PFSK-1 (cell line): ENCODE results near the gene PAN2.

ENCODE experiments used
- FOXP2 ChIP-seq: optimal IDR thresholded peaks from 2 replicates; pipeline ENCODE3; 2011; ENCODE audit warnings: borderline replicate concordance, control low read depth, inconsistent platforms; ENCODE audit not compliant: insufficient read depth; ENCODE audit errors: extremely low read length, extremely low read depth
- POLR2AphosphoS5 ChIP-seq: IDR thresholded peaks from 2 replicates; pipeline ENCODE4 v1.6.1; 2012; ENCODE audit warnings: low read depth, mild to moderate bottlenecking, control low read depth, low read length, moderate library complexity
- SIN3A ChIP-seq: IDR thresholded peaks from 2 replicates; pipeline ENCODE4 v1.6.1; 2012; ENCODE audit warnings: mild to moderate bottlenecking, low read length, moderate library complexity, borderline replicate concordance; ENCODE audit not compliant: insufficient read depth
- TAF1 ChIP-seq: IDR thresholded peaks from 2 replicates; pipeline ENCODE4 v1.6.1; 2012; ENCODE audit warnings: low read length, control low read depth, borderline replicate concordance; ENCODE audit not compliant: insufficient read depth
- TF ChIP-seq, protein P1 (sequence below), 2 experiments: IDR thresholded peaks; 2 replicates each; pipeline versions ENCODE4 v1.6.1 to v1.8.0; 2011 to 2012; ENCODE audit warnings: low read depth in 2 of 2, low read length in 2 of 2, control low read depth in 1 of 2, inconsistent platforms in 1 of 2, mild to moderate bottlenecking in 1 of 2, moderate library complexity in 1 of 2; ENCODE audit not compliant: insufficient read depth in 1 of 2

DNA sequence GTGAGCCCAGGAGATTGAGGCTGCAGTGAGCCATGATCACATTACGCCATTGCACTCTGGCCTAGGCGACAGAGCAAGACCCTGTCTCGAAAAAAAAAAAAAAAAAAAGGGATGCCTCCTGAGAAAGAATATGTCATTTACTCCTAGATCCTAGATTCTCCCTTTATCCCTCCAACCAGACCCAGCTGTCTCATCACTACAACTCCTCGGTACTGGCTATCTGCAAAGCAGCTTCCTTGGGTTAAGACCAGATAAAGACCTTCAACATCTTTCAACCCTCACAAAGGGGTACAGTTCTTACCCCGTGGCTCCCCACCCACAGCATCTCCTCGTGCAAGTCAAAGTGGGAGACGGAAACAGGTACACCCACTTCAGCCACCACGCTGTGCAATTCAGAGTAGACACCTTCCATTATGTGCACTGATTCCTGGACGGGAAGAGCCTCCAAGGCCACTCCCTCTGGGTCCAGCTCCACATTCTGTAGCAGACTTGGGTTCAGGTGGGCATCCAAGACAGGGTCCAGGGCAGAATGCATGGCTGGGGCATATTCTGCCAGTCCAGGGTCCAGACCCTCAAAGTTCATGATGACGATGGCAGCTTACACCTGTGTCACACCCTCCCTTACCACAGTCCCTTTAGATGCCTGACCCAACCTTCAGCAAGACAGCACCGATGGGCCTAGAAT, 1.1 kb downstream of the PAN2 start:
- TF ChIP-seq SIN3A (no peak), POLR2AphosphoS5 (no peak), TAF1 (no peak), FOXP2 (no peak)
- TF ChIP-seq, protein P1, sequence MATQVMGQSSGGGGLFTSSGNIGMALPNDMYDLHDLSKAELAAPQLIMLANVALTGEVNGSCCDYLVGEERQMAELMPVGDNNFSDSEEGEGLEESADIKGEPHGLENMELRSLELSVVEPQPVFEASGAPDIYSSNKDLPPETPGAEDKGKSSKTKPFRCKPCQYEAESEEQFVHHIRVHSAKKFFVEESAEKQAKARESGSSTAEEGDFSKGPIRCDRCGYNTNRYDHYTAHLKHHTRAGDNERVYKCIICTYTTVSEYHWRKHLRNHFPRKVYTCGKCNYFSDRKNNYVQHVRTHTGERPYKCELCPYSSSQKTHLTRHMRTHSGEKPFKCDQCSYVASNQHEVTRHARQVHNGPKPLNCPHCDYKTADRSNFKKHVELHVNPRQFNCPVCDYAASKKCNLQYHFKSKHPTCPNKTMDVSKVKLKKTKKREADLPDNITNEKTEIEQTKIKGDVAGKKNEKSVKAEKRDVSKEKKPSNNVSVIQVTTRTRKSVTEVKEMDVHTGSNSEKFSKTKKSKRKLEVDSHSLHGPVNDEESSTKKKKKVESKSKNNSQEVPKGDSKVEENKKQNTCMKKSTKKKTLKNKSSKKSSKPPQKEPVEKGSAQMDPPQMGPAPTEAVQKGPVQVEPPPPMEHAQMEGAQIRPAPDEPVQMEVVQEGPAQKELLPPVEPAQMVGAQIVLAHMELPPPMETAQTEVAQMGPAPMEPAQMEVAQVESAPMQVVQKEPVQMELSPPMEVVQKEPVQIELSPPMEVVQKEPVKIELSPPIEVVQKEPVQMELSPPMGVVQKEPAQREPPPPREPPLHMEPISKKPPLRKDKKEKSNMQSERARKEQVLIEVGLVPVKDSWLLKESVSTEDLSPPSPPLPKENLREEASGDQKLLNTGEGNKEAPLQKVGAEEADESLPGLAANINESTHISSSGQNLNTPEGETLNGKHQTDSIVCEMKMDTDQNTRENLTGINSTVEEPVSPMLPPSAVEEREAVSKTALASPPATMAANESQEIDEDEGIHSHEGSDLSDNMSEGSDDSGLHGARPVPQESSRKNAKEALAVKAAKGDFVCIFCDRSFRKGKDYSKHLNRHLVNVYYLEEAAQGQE (IDR thresholded peaks at IDR 0.05; ENCODE audit: insufficient read depth in 1 of 2, low read depth in 2 of 2, low read length in 2 of 2) = no peak
